SK-N-SH treated with all-trans-retinoic acid at 6 μM for 48 hours (cell line): ENCODE results near the gene MYO1F.

Experiments
- ARNTL ChIP-seq: fragments of 450-650 bp; formaldehyde crosslinking; IDR thresholded peaks from 2 replicates; pipeline ENCODE4 v1.5.0; 2020; ENCODE audit warnings: low read depth, mild to moderate bottlenecking, moderate library complexity, borderline replicate concordance
- PATZ1 ChIP-seq: fragments of 250-450 bp; sonication (Bioruptor Pico); IDR thresholded peaks from 2 replicates; pipeline ENCODE4 v1.8.0; 2020; ENCODE audit warnings: mild to moderate bottlenecking, moderate library complexity, borderline replicate concordance
- TOX ChIP-seq: fragments of 250-450 bp; sonication (Bioruptor Pico); IDR thresholded peaks from 2 replicates; pipeline ENCODE4 v1.8.0; 2021; ENCODE audit warnings: mild to moderate bottlenecking, moderate library complexity, borderline replicate concordance
- ZFP3 ChIP-seq: fragments of 250-450 bp; sonication (Bioruptor Pico); IDR thresholded peaks from 2 replicates; pipeline ENCODE4 v1.5.0; 2020; ENCODE audit warnings: mild to moderate bottlenecking, moderate library complexity
- ZNF70 ChIP-seq: fragments of 450-650 bp; formaldehyde crosslinking; IDR thresholded peaks from 2 replicates; pipeline ENCODE4 v1.5.0; 2020; ENCODE audit warnings: mild to moderate bottlenecking, moderate library complexity

- TF ChIP-seq PATZ1 (CRISPR knock-in tag) (no peak), ZFP3 (no peak), TOX (CRISPR knock-in tag) (no peak), ARNTL (CRISPR knock-in tag) (no peak), ZNF70 (no peak)
These were observed 33.7 kb upstream of the MYO1F start for GRCh38 chr19:8610936-8611300.
